ENCODE measurements around the gene CHI3L2. TPM values are rescaled to one million over a fixed set of nuclear protein-coding genes. Genes with fewer than 3 reads are reported as not detected.

Gene CHI3L2
- total RNA-seq, 4 donors from 2014 or later: 4.7 to 9.8 (median 7.7) TPM

DNA sequence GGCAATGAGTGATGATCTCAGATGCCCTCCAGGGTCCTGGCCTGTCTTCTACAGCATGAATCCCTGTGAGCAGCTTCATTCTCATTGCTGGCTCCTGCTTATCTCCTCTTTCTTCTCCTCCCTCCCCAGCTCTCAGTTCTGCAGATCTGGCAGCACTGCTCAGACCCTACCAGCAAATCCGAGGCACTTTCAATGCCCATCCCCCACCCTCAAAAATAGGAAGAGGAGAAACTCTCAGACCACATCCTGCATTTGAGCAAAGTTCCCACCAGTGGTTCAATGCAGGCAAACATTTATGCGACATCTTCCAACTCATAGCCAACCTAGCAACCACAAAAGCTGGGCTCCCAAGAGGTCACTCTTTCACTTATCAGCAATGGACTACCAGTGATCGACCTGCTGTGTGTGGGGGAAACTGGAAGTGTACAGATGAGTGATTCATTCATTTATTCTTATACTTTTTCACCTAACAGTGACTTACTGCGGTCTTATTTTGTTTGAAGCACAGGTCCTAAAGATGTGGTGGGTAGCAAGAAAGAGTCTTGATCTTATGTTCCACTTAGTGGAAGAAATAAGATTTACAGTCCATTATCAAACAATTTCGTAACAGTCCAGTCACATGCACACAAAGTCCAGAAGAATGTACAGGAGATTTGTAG lies 5.8 kb upstream of the CHI3L2 start:
- Histone ChIP-seq H3K9me3 (no peaks in the 10 kb centered on the region), H3K4me1 (peaks cover 13% of the 10 kb centered on the region), H3K27me3 (no peaks in the 10 kb centered on the region), H3K4me3 (no peak overlapping the region), H3K36me3 (no peaks in the 10 kb centered on the region), H3K27ac (no peak overlapping the region)
- 74% methylated on average over 5 of the region's 5 CpGs for WGBS
- TF ChIP-seq POLR2A (IDR thresholded peaks at IDR 0.05) (no peak), EP300 (IDR thresholded peaks at IDR 0.05) (no peak), POLR2AphosphoS5 (IDR thresholded peaks at IDR 0.05) (no peak)
- TF ChIP-seq, protein P1, sequence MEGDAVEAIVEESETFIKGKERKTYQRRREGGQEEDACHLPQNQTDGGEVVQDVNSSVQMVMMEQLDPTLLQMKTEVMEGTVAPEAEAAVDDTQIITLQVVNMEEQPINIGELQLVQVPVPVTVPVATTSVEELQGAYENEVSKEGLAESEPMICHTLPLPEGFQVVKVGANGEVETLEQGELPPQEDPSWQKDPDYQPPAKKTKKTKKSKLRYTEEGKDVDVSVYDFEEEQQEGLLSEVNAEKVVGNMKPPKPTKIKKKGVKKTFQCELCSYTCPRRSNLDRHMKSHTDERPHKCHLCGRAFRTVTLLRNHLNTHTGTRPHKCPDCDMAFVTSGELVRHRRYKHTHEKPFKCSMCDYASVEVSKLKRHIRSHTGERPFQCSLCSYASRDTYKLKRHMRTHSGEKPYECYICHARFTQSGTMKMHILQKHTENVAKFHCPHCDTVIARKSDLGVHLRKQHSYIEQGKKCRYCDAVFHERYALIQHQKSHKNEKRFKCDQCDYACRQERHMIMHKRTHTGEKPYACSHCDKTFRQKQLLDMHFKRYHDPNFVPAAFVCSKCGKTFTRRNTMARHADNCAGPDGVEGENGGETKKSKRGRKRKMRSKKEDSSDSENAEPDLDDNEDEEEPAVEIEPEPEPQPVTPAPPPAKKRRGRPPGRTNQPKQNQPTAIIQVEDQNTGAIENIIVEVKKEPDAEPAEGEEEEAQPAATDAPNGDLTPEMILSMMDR (IDR thresholded peaks at IDR 0.05): no peak
- DNase-seq (ENCODE audit: low spot score in 2 of 2): no peak

DNA sequence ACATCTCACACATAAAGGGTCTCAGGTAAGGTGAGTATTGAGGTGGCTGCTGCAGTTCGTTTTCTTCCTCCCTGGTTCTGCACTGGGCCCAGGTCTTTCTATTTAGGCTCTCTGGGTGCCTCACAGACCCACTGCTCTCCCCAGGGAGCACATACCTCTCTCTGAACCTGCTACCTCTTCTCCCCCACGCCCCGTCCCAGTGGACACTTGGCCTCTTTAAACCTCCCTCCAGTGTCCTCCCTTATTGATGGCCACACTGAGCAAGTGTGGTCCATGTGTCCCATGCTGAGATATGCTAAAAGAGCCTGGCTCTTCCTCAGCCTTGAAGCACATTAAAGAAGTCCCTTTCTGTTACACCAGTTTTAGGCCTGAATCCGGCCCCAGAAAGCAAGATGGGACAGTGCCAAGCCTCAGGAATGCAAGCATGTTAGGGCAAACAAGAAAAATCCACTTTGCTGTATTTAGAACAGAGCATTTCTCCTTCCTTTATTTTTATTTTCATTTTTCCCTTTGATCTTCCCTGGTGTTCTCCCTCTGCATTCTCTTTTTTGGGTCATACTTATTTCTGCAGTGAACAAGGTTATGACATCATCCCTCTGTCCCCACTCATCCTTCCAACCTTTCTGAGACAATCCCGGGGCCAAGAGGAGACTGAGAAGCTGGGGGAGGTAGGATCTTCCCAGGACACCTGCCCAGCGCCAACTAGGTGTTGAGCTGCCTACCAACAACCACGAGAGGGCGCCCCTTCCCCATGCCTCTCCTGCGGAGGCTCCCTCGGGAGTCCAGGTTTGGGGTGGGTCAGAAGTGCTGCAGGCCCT lies 5.0 kb upstream of the CHI3L2 start:
- WGBS: 29% methylated on average over 10 of the region's 10 CpGs
- DNase-seq (ENCODE audit: low spot score in 2 of 2): peak; percentile 84 to 90

DNA sequence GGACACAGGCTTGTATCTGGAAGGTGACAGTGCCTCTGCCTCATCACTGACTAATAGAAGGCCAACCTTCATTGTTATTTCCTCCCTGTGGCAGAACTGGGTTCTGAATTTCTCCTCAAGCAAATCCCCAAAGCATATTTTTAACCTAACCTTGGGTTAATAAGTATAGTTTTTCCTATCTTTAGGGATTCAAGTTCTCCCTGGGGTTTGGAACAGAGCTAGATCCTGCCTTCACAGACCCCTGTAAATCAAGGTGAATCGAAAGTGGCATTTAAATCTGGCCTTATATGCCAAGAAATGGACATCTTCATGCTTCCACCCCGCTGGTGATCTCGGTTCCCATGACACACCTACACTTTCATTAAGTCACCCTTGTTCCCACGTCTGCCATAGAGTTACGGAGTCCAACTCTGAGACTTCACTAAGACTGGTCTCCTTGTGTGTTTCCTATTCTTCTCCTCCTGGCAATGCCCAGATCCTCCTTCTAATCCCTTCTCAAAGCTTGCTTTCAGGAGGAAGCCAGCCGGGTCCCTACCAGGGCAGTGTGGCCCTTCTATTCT lies 4.3 kb upstream of the CHI3L2 start:
- 74% methylated on average over 6 of the region's 6 CpGs for WGBS
- TF ChIP-seq EP300 (IDR thresholded peaks at IDR 0.05): no peak
- TF ChIP-seq POLR2AphosphoS5 (IDR thresholded peaks at IDR 0.05): no peak
- TF ChIP-seq POLR2A (IDR thresholded peaks at IDR 0.05): no peak
- TF ChIP-seq, protein P1 (IDR thresholded peaks at IDR 0.05): no peak
- no peaks in the 10 kb centered on the region for H3K27me3 ChIP-seq
- H3K27ac ChIP-seq: no peak overlapping the region
- no peaks in the 10 kb centered on the region for H3K36me3 ChIP-seq
- DNase-seq (ENCODE audit: low spot score in 2 of 2): no peak
- H3K4me3 ChIP-seq: no peak overlapping the region
- peaks cover 23% of the 10 kb centered on the region for H3K4me1 ChIP-seq
- H3K9me3 ChIP-seq: no peaks in the 10 kb centered on the region

More for the DNA sequence above, 5.0 kb upstream of the CHI3L2 start:
- H3K9me3 ChIP-seq: no peaks in the 10 kb centered on the region
- H3K27me3 ChIP-seq: no peaks in the 10 kb centered on the region
- H3K4me1 ChIP-seq: peaks cover 17% of the 10 kb centered on the region
- H3K36me3 ChIP-seq: no peaks in the 10 kb centered on the region
- no peak overlapping the region for H3K27ac ChIP-seq
- H3K4me3 ChIP-seq: no peak overlapping the region
- no peak for TF ChIP-seq POLR2A (IDR thresholded peaks at IDR 0.05)
- TF ChIP-seq, protein P1 (IDR thresholded peaks at IDR 0.05): peak; percentile 84 to 91

DNA sequence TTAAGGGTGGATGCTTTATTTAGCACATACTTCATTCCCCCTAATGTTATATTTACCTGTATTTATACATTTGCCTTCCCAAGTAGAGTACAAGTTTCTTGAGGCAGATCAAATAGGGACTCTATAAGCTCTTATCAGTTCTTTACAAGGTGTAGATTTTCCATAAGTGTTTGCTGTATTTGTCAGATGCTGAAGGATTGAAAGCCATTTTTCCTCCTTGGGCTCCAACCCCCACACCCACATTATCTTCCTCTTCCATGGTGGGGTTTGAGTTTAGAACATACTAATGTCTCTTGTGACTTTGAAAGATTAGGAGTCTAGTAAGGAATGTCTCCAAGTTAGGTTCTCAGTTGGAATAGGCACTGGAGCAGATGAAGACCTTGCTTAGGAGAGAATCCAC lies 2.4 kb upstream of the CHI3L2 start:
- no peaks in the 10 kb centered on the region for H3K36me3 ChIP-seq
- DNase-seq (ENCODE audit: low spot score in 2 of 2): no peak
- no peak overlapping the region for H3K4me3 ChIP-seq
- no peak overlapping the region for H3K27ac ChIP-seq
- no peaks in the 10 kb centered on the region for H3K9me3 ChIP-seq
- H3K4me1 ChIP-seq: peaks cover 23% of the 10 kb centered on the region
- H3K27me3 ChIP-seq: no peaks in the 10 kb centered on the region
- TF ChIP-seq EP300 (IDR thresholded peaks at IDR 0.05): no peak
- no peak for TF ChIP-seq POLR2AphosphoS5 (IDR thresholded peaks at IDR 0.05)
- TF ChIP-seq, protein P1 (IDR thresholded peaks at IDR 0.05): no peak
- TF ChIP-seq POLR2A (IDR thresholded peaks at IDR 0.05): no peak
